ENCODE results near the gene RBM8A. TPM values are rescaled to one million over a fixed set of nuclear protein-coding genes. Genes with fewer than 3 reads are reported as not detected.

Gene RBM8A
- polyA plus RNA-seq (ENCODE audit: insufficient read length in 4 of 4) = 100 to 1,000 TPM; 191 to 214 (median 201) TPM

DNA sequence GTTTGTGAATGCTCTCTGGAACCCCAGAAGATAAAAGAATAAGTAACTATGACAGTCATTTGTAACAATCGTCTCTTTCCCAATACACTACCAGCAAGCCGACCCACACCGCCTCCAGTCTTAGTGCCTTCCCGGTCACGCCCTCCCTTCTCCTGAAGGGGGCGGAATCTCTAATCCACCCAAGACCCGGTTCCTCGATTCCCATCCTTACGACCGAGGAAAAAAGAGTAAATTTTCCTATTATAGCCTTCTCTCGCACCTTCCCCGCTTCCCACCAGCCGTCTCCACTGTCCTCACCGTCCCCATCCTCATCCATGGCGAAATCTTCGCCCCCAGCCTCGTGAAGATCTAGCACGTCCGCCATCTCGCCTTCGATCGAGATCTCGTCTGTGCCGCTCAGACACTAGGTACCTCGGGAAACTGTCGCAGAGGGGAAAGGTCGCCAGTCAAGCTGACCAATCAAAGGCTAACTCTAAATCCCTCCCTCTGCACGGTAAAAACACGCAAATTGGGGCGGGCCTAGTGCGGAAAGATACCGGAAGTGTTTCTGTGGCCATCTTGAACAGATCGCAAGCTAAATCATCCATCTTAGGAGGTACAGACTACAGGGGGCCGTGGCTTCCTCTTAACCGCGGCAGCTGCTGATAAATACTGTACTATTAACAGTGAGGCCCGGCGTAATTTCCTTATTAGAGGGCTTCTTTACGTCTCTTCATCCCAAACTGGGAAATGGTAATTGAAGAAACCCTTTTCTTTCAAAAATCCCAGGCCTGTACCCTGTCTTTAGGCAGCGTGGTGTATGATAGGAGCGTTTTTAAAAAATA, at the start of gene RBM8A:
RBM8A (minus strand) TSS at position 422 of the 824 bp plus-strand sequence; CDS start at position 364, 58 bp downstream.
- peak; percentile 89 to 99 (median 98) for DNase-seq (ENCODE audit: low read depth in 4 of 4, low spot score in 3 of 4)

DNA sequence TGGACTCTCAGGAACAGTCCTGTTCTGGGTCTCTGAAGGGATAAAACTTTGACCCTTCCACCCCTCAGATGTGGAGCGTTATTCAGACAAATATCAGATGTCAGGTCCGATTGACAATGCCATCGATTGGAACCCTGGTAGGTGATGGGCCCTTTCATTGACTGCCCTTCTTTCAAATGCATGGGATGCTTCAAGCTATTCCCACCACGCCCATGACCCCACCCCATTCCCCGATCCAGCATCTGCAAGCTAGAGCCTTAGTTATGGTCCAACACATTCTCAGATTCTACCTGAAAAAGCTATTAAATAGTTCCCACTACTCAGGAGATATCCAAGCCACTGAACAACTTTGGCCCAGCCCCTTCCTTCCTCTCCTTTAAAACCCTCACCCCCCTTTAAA, 49.7 kb upstream of the RBM8A start:
- DNase-seq (ENCODE audit: low read depth in 4 of 4, low spot score in 3 of 4) = no peak

DNA sequence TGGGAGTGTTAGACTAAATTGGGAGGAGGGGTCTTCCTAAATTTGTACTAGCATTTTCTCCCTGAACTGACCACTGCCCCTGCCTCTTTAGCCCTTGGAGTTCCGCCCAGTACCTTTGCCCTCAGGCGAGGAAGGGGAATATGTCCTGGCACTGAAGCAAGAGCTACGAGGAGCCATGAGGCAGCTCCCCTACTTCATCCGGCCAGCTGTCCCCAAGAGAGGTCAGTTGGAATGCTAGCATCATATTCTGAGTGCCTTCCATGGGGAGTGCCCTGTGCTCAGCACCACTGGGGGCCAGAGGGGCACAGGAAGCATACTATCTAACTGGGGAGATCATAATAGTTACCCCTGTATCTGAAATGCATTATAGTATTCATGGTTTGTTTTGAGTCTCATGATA, 47.9 kb upstream of the RBM8A start:
- DNase-seq (ENCODE audit: low read depth in 4 of 4, low spot score in 3 of 4) = no peak

DNA sequence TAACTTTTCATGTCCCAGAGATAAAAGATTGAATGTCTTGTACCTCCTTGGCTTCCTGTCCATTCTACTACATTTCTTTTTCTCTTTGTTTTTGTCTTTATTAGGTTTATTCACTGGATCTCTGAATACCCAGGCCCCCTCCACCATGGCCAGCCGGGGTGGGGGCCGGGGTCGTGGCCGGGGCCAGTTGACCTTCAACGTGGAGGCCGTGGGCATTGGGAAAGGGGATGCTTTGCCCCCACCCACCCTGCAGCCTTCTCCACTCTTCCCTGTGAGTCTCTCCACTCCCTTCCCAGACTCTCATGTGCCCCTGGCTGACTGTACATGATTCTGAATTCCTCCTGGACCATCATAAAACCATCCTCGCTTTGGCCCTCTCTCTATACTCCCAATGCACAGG, 47.4 kb upstream of the RBM8A start:
- no peak for DNase-seq (ENCODE audit: low read depth in 4 of 4, low spot score in 3 of 4)

DNA sequence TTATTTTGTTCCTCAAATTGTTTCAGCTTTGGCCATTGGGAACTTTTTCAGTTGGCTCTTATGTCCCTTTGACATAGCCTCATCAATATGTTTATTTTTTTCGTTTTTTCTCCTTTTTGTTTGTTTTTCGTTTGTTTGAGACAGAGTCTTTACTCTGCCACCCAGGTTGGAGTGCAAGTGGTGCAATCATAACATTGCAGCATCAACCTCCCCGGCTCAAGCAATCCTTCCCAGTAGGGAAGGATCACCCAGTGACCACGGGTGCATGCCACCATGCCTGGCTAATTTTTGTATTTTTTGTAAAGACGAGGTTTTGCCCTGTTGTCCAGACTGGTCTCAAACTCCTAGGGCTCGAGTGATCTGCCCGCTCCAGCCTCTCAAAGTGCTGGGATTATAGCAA, 45.3 kb upstream of the RBM8A start:
- DNase-seq (ENCODE audit: low read depth in 4 of 4, low spot score in 3 of 4) = no peak

DNA sequence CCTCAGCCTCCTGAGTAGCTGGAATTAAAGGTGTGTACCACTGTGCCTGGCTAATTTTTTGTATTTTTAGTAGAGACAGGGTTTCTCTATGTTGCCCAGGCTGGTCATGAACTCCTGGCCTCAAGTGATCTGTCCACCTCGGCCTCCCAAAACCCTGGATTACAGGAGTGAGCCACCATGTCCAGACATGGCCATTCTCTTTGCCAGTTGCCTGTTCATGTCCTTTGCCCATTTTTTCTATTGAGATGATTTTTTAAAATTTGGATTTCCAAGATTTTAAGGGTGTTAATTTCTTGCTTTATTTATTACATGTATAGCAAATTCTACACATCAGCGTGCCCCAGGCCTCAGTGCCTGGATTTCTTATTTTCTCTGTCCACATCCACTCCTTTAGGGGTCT, 40.0 kb upstream of the RBM8A start:
- DNase-seq (ENCODE audit: low read depth in 4 of 4, low spot score in 3 of 4) = no peak

DNA sequence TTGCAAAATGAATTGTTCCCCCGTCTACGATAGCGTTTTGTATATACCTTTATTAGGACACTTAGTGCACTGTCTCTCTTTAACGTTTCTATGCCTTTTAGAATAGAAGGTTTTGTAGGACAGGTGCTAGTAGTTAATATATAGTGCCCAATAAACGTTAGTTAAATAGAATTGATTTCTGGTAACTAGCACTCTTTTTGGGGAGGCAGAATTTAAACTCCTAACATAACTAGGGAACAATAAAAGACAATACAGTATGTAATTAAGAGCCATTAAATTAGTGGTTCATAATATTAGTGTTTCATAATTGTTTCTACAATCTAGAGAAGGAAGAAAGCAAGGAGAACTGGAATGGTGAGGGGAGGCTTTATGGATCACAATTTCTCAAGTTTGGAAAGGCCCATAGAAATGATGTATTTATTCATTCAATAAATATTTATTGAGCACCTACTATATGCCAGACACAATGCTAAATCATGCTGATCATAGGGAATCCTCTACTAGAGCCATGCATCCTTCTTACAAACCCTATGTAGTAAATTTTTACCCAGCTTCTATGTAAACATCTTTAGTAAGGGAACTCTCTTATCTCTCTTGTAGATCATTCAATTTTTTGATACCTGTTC, 37.9 kb upstream of the RBM8A start:
- no peak for DNase-seq (ENCODE audit: low read depth in 4 of 4, low spot score in 3 of 4)

DNA sequence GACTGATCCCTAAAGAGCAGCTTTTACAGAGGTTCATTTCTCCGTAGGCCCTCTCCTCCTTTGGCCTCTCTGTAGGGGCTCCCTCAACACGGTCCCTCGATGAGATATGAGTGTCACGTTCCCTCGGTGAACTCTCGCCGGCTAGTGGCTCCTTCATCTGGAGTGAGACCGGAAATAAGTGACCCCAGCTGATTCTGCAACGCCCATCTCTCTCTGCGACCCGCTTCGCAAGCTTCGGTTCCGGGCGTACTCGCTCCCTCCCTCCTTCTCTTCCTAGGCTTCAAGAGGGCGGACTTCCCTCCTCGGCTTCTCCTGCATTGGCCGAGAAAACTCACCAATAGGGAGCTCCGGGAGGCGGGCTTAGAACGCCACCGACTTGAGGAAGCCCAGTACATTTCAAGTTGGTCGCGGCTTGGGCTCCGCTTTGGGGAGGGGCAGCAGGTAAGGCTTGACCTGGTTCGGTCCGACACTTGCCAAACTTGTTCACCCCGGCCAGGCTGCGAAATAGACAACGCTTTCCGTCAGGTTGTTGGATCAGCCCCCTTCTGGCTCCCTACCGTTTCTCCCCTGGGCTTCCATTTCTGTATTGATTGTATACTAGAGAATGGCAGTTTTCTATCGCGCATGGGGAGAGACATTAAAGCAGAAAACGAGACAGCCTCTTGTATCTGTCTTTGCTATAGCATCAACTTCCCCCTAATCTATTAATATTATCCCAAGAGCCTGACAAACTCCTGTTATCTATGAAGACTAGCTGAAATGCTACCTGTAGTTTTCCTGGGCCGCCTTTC, 37.2 kb upstream of the RBM8A start, which contains the start of the genes ANKRD34A and POLR3GL:
ANKRD34A (minus strand) TSS at position 248 of the 791 bp plus-strand sequence. CDS start 2,816 bp downstream, outside the sequence.
POLR3GL (plus strand) TSS at position 363 of the 791 bp plus-strand sequence. CDS start 10,176 bp downstream, outside the sequence.
- DNase-seq (ENCODE audit: low read depth in 4 of 4, low spot score in 3 of 4) = peak; percentile 87 to 95 (median 95)

DNA sequence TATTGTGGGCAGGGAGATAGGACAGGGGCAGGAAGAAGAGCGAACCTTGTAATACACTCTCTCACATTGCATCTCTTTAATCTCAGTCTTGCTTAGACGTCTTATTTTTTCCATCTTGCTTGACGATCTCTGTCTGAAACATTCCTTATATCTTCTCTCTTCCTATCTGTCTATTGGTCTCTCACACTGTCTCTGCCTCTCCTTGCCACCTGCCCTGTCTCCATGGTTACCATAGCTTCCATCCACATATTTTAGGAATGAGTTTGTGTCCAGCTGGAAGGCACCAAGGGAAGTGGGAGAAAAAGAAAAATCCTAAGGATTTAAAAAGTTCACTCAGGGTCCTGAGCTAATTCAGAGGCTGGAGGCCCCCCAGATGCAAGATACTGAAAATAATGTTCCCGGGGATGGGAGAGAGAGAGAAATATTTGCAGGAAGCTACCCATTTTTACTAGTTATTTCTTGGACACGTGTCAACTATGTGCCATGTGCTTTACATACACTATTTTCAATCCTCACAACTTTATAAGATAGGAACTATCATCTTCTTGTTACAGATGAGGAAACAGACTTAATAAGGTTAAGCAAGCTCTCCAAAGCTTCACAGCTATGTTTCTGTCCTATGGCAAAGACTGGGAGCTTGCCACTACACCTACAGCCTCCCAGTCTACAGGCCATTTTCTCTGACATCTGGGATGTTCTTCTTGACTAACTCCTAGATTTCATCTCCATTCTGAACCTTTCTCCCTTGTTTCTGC, 36.2 kb upstream of the RBM8A start:
- no peak for DNase-seq (ENCODE audit: low read depth in 4 of 4, low spot score in 3 of 4)

DNA sequence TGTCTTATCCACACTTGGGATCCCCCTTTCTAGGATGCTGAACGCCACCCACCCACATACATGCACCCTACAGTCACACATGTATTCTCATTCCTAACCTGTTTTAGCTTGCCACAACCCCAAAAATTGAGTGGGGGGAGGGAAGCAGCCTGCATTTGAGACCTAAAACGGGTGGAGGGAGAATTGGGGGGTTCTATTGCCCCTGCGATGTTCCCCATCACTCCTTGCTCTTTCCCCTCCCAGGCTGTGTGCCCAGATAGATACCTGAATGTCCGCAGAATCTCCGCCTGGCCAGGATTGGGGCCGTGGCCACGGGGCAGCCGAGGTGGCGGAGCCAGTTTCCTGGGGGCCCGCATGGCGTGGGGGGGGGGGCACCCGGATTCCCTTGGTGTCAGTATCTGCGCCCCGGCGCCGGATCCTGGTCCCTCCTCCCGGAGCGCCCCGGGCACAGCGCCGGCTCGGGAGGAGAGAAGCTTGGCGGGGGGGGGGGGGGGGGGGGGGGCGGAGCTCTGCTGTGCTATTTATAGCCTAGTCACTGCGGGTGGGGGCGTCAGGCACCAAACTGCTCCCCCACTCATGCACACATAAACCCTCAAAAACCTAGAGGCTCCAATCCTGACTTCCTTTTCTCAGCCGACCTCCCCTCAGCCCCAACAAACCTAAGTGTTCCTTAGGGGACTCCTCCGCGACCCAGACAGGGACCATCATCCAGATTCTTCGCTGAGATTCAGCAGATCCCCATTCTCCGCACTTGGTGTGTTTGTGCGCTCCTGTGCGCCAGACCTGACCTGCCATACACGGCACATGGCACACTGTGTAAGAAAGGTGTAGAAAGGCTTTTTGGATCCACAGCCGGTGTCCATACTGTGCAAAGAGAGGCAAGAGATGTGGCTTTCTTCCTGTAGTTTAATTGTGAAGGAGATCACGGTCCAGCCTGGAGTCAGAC, 35.1 kb upstream of the RBM8A start:
- DNase-seq (ENCODE audit: low read depth in 4 of 4, low spot score in 3 of 4) = no peak

DNA sequence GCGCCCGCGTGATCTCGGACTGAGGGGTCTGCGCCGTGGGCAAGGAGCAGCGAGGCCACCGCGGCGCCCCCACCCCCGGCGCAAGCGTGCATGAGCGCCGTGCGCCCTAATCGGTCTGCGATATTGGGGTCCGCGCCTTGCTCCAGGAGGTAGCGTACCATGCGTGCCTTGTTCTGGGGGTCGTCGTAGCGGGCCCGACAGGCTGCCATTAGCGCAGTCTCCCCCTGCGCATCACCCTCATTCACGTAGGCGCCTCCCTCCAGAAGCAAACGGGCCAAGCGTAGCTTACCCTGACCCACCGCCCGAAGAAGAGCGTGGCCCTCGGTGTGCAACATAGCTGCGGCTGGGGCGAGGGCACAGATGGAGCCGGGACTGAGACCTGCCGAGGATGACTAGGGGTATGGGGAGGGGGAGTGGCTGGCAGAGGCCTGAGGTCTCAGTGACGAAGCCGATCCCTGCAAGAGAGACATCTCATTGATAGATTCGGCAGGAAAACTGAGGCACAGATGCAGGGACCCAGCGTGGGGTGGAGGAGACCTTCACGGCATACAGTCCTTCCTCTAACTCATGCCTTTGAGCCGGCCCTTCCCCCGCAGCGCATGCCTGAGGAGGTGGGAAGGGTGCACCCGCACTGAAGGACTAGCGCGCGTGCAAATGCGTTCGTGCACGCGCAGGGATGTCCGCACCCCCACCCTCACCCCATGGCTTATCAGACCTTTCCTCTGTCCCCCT, 34.3 kb upstream of the RBM8A start:
- no peak for DNase-seq (ENCODE audit: low read depth in 4 of 4, low spot score in 3 of 4)

DNA sequence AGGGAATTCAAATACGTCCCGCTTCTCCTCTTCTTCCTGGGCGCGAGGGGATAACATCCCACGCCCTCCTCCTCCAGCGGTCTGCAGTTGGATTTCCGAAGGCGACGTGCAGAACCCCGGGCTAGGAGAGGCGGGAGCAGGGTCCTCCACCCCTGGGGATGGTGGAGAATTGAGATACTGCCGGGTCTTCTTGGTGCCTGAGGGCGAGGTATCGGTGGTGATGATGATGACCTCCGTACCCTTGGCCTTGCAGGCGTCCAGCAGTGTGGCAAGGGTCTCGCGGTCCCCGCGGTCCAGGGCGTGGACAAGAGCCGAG, 33.8 kb upstream of the RBM8A start:
- no peak for DNase-seq (ENCODE audit: low read depth in 4 of 4, low spot score in 3 of 4)

DNA sequence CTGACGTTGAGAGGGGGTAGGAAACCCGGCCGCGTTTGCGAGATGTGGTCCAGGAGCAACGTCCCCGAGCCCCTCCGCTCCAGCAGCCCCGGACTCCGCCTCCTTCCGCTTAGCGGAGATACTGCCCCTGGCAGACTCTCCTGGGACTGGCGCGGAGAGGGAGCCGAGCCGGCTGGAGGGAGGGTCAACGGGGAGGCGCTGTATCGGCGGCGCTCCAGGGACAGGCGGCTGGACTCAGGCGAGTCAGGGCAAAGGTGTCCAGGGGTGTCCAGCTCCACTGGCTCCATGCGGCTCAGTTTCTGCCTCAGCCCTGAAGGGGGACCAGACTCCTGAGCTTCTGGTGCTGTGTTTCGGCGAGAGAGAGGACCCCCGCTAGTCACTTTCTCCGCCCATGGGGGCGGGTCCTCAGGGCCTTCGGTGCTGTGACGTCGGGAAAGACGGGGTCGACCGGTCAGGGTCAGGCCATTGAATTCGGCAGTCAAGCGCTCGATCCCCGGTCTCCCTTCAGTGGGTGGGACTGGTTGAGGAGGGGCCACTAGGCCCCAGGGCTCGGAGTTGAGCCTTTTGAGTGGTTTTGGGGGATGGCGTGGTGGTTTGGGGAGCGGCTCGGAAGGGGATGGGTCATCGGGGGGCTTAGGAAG, 33.3 kb upstream of the RBM8A start:
- no peak for DNase-seq (ENCODE audit: low read depth in 4 of 4, low spot score in 3 of 4)

DNA sequence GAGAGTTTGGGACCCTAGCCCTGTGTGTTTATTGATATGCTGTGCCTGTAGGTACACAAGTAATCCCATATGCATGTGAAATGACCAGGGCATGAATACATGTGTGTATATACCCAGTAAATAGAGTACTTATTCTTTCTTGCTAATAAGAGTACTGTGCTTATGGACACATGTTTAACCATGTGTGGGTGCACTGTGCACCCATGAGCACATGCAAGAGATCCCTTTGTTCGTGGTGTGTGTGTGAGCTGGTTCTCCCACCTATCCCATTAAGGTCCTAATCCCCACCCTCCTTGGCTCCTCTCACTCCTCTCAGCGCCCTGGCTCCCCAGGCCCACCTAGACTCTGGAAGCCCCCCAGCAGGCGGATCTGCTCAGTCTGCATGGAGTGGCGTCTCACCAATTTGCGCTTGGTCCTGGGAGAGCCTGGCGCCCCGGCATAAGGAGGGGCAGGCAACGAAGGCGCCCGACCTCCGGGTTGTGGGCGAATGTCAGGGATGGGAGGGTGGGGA, 32.7 kb upstream of the RBM8A start:
- no peak for DNase-seq (ENCODE audit: low read depth in 4 of 4, low spot score in 3 of 4)

DNA sequence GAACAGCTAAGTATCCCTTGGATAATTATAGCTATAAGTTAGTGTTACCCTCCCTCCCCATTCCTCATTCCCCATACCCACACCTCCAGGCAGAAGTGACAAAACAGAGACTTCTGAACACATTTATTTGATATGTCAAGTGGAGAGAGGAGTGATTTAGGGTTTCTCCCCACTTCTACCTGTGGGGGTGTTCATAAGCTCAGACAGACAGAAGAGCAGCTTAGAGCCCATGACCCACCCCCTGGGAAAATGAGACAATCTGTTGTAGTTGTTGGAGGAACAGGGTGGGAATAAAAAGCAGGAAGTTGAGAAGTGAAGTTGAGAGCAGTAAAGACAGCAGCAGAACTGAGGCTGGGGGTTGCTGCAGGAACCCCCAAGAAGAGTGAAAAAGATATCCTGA, 32.0 kb upstream of the RBM8A start:
- no peak for DNase-seq (ENCODE audit: low read depth in 4 of 4, low spot score in 3 of 4)

DNA sequence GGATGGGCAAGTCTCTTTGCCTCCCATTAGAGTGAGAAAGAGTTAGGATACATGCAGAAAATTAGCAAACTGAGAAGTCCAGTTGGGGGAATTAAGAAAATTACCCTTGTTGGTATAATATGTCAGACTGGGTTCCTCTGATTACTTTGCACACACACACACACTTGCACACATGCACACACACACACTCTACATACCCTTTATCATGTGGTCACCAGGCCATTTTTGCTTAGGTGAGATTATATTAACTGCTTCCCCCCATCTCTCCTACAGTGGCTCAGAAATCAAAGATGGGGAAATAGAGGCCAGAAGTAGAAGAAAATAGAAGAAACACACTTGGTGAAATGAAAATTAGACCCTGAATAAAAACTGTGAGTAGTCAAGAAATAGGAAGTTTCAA, 31.4 kb upstream of the RBM8A start:
- no peak for DNase-seq (ENCODE audit: low read depth in 4 of 4, low spot score in 3 of 4)

DNA sequence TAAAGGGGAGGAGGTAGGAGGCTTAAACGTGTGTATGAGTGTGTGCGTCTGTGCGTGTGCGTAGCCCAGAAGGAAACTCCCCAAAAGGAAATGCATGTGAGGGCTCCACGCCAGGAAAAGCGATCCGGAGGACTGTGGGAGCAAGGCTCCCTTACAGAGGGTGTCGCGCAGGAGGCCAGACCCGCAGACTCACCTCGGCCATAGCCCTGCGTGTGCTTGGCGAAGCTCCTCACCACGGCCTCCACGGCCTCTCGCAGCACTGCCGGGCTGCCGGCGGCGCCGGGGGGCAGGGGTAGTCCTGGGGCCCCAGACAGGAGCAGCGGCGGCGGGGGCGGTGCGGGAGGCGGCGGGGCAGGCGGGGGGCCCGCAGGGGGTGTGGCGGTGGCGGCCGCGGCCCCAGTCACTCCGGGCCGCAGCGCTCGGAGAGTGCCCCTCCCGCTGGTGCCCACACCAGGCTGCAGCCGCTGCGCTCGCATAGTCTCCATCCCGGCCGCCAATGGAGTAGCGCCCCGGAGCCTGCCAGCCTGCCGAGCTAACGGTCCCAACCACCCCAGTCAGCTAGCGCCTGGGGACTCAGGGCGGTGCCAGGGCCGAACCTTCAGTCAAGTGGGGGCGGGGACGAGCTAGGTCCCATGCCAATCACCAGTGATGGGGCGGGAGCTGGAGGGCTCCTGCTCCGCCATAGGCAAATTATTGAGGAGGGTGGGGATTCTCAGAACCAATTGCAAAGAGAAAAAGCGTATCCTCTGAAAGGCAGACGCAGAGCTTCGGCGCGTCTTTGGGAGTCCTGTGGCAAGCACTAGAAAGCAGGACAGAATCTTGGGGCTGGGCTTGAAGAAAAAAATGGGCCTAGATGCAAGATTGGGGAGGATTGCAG, 30.4 kb upstream of the RBM8A start, which contains the start of gene LIX1L:
LIX1L (minus strand) TSS at position 575 of the 877 bp plus-strand sequence; CDS start at position 485, 90 bp downstream.
- DNase-seq (ENCODE audit: low read depth in 4 of 4, low spot score in 3 of 4) = peak; percentile 90 to 93 (median 92)

All from right renal pelvis (tissue), 4 donors.